ENCODE measurements around the gene TMUB2. TPM values are rescaled to one million over a fixed set of nuclear protein-coding genes. Genes with fewer than 3 reads are reported as not detected.

TMUB2 gene
- total and polyA plus RNA-seq, 2 of the 13 experiments (the other 11 are each of a cell fraction or from before 2014, with no cell fraction given) = 26.9 to 50.8 TPM

DNA sequence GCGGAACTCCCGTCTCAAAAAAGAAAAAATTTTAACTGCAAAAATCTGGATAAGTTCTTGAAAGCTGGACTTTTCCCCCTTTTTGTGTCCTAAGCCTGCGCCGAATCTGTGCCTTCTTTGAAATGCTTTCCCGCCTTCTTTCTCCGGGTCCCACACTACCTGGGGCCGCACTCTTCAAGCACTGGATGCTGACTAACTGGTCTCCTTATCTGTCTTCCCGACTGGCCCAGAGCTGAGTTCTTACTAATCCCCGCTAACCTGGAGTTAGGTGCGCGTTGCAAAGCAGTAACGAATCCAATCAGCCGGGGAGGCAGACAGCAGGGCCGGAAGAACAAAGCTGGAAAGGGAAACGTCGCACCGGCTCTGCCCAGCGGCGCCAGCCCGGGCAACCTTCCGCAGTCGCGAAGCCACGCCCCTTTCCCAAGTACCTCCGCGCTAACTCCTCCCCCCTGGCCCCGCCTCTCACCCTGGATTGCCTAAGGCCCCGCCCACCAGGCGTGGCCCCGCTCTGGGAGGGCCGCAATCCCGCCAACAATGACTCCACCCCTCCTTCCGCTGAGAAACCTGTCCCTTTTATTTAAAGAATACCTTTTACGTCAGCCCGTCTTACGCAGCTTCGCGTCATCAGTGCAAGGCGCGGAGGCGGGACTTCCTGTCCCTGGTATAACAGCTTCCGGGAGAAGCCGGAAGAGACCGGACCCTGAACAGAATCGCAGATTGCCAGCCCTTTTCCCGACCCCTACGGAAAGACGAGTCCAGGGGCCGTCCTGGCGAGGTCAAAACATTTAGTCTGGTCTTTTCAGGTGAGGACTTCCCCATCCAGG, at the start of gene TMUB2 (continued):
- peak; percentile 63 for TF ChIP-seq ZNF883 (CRISPR knock-in tag; IDR thresholded peaks at IDR 0.05; ENCODE audit: not compliant biosample characterization)
- peak; percentile 93 for TF ChIP-seq FOXK1 (CRISPR knock-in tag; IDR thresholded peaks at IDR 0.05; ENCODE audit: borderline replicate concordance, low read depth)
- TF ChIP-seq GZF1 (CRISPR knock-in tag; IDR thresholded peaks at IDR 0.05) = 0 out of 2 replicates have a peak, but pooled peaks have one; percentile 31
- TF ChIP-seq ZNF367 (CRISPR knock-in tag; IDR thresholded peaks at IDR 0.05; ENCODE audit: borderline replicate concordance) = 0 out of 2 replicates have a peak, but pooled peaks have one; percentile 62
- TF ChIP-seq ATF3 (CRISPR knock-in tag; IDR thresholded peaks at IDR 0.05) = 0 out of 2 replicates have a peak, but pooled peaks have one; percentile 8
- peak; percentile 66; the same call in 1 of the 2 replicates for TF ChIP-seq KLF9 (CRISPR knock-in tag; IDR thresholded peaks at IDR 0.05; ENCODE audit: low read depth)
- TF ChIP-seq KDM5B (CRISPR knock-in tag; IDR thresholded peaks at IDR 0.05; ENCODE audit: borderline replicate concordance) = no peak; the same call in 1 of the 2 replicates
- no peak for TF ChIP-seq ZNF207 (IDR thresholded peaks at IDR 0.05; ENCODE audit: borderline replicate concordance)
- TF ChIP-seq MED1 (CRISPR knock-in tag; IDR thresholded peaks at IDR 0.05) = peak; percentile 78
- TF ChIP-seq PRPF4 (IDR thresholded peaks at IDR 0.05; ENCODE audit: low read depth, low read length, poor library complexity, severe bottlenecking) = no peak
- TF ChIP-seq ZNF550 (CRISPR knock-in tag; IDR thresholded peaks at IDR 0.05; ENCODE audit: borderline replicate concordance) = no peak
- peak; percentile 68 for TF ChIP-seq ATF7 (IDR thresholded peaks at IDR 0.05)
- TF ChIP-seq ATF7 (CRISPR knock-in tag; IDR thresholded peaks at IDR 0.05) = 0 out of 2 replicates have a peak, but pooled peaks have one; percentile 45
- TF ChIP-seq ZBTB2 (CRISPR knock-in tag; IDR thresholded peaks at IDR 0.05; ENCODE audit: low read depth) = peak; percentile 87
- TF ChIP-seq SKI (IDR thresholded peaks at IDR 0.05; ENCODE audit: partially characterized antibody) = peak; percentile 42
- TF ChIP-seq GABPA (IDR thresholded peaks at IDR 0.05; ENCODE audit: low read depth, low read length) = peak; percentile 90
- peak; percentile 99 for TF ChIP-seq GABPA (CRISPR knock-in tag; IDR thresholded peaks at IDR 0.05; ENCODE audit: low read depth)
- TF ChIP-seq ZBTB21 (CRISPR knock-in tag; IDR thresholded peaks at IDR 0.05) = peak; percentile 100
- TF ChIP-seq AKAP8 (CRISPR knock-in tag; IDR thresholded peaks at IDR 0.05) = peak; percentile 46; the same call in 1 of the 2 replicates
- TF ChIP-seq KLF12 (CRISPR knock-in tag; IDR thresholded peaks at IDR 0.05; ENCODE audit: borderline replicate concordance) = peak; percentile 86
- no peak for TF ChIP-seq ZNF670 (CRISPR knock-in tag; IDR thresholded peaks at IDR 0.05; ENCODE audit: borderline replicate concordance)
- peak; percentile 74 for TF ChIP-seq MEIS2 (CRISPR knock-in tag; IDR thresholded peaks at IDR 0.05)
- peak; percentile 41; the same call in 1 of the 2 replicates for TF ChIP-seq SRF (IDR thresholded peaks at IDR 0.05; ENCODE audit: low read depth, low read length)
- TF ChIP-seq KLF6 (CRISPR knock-in tag; IDR thresholded peaks at IDR 0.05) = peak; percentile 70; the same call in 1 of the 2 replicates

Data from HepG2 (cell line).